ENCODE data around the gene CUX1.

GRCh38 chr7:102268635-102269034 lies 451.2 kb downstream of the CUX1 start:
- TF ChIP-seq GATA2 (IDR thresholded peaks at IDR 0.05; ENCODE audit: low read depth, low read length) (no peak), GATA3 (IDR thresholded peaks at IDR 0.05; ENCODE audit: low read depth, low read length) (no peak)

Data from SH-SY5Y (cell line).